C1 segment of cervical spinal cord (tissue), 14 donors: ENCODE measurements around the gene PLTP.
A peak's percentile ranks its signal among the peaks of the same experiment; 100 is the strongest.

Source experiments
- DNase-seq, 14 donors: peaks; one replicate each; lab custom pipeline; 2025; lab: John Stamatoyannopoulos, UW

PLTP gene

GRCh38 chr20:45899046-45899835 lies 12.7 kb downstream of the PLTP start:
- no peak for DNase-seq

GRCh38 chr20:45898285-45898684 lies 13.7 kb downstream of the PLTP start:
- no peak for DNase-seq

GRCh38 chr20:45897692-45898091 lies 14.3 kb downstream of the PLTP start:
- DNase-seq, result no peak

- DNase-seq, result no peak
These were observed 14.7 kb downstream of the PLTP start for GRCh38 chr20:45897289-45897688.

- DNase-seq, result no peak
These were observed 15.3 kb downstream of the PLTP start for GRCh38 chr20:45896641-45897161.

GRCh38 chr20:45894797-45895196 lies 17.2 kb downstream of the PLTP start:
- DNase-seq, result no peak

- no peak for DNase-seq
These were observed 18.1 kb downstream of the PLTP start for GRCh38 chr20:45893831-45894230.

GRCh38 chr20:45892828-45893500 lies 19.0 kb downstream of the PLTP start:
- DNase-seq, result no peak

GRCh38 chr20:45892049-45892825 lies 19.7 kb downstream of the PLTP start:
- peak in 1 of 14 donors; percentile 3 for DNase-seq

GRCh38 chr20:45890985-45891983 lies 20.7 kb downstream of the PLTP start, which contains the start of the genes CTSA and NEURL2:
Gene CTSA, plus strand, starts transcription at chr20:45891335. Its CDS starts 234 bp downstream, at chr20:45891569.
Gene NEURL2, minus strand, starts transcription at chr20:45891208. Its CDS starts 217 bp downstream, at chr20:45890991.
- peak; percentile 39 to 90 (median 82) for DNase-seq

GRCh38 chr20:45890077-45890984 lies 21.6 kb downstream of the PLTP start:
- peak in 12 of 14 donors; percentile 9 to 71 (median 51) for DNase-seq

- no peak for DNase-seq
These were observed 23.3 kb downstream of the PLTP start for GRCh38 chr20:45888681-45889080.

- DNase-seq, result no peak
These were observed 24.6 kb downstream of the PLTP start, which contains the start of gene SPATA25 for GRCh38 chr20:45887346-45887715. Gene SPATA25, minus strand, starts transcription at chr20:45887622. Its CDS starts 32 bp downstream, at chr20:45887590.

- DNase-seq, result no peak
These were observed 25.2 kb downstream of the PLTP start for GRCh38 chr20:45886590-45887345.

GRCh38 chr20:45883100-45883469 lies 28.9 kb downstream of the PLTP start:
- DNase-seq, result no peak

GRCh38 chr20:45882469-45883099 lies 29.4 kb downstream of the PLTP start:
- DNase-seq, result no peak

GRCh38 chr20:45880988-45881788 lies 30.8 kb downstream of the PLTP start, which contains the start of gene ZSWIM1:
Gene ZSWIM1, plus strand, starts transcription at chr20:45881227. Its CDS starts 1,366 bp downstream, at chr20:45882593.
- DNase-seq, result peak; percentile 63 to 99 (median 92)
